ENCODE data around the gene FBXO44.

Gene FBXO44

GRCh38 chr1:11707621-11708276 lies 53.1 kb downstream of the FBXO44 start (continued):
- peak; percentile 96 for TF ChIP-seq ZNF398 (tag by site-specific recombination; IDR thresholded peaks at IDR 0.05)
- TF ChIP-seq ZNF571 (tag by site-specific recombination; IDR thresholded peaks at IDR 0.05): no peak
- no peak for TF ChIP-seq ZNF701 (tag by site-specific recombination; IDR thresholded peaks at IDR 0.05)
- no peak for TF ChIP-seq KLF1 (tag by site-specific recombination; IDR thresholded peaks at IDR 0.05)
- TF ChIP-seq ZNF341 (tag by site-specific recombination; IDR thresholded peaks at IDR 0.05; ENCODE audit: low read depth): peak; percentile 42; the same call in 1 of the 2 replicates
- peak; percentile 96 for TF ChIP-seq PRDM10 (tag by site-specific recombination; IDR thresholded peaks at IDR 0.05)
- TF ChIP-seq ZEB2 (tag by site-specific recombination; IDR thresholded peaks at IDR 0.05): peak; percentile 37; the same call in 1 of the 2 replicates
- no peak for TF ChIP-seq ZNF777 (tag by site-specific recombination; IDR thresholded peaks at IDR 0.05; ENCODE audit: borderline replicate concordance)
- no peak for TF ChIP-seq ZNF112 (tag by site-specific recombination; IDR thresholded peaks at IDR 0.05)
- peak; percentile 85 for TF ChIP-seq ZNF423 (tag by site-specific recombination; IDR thresholded peaks at IDR 0.05)
- no peak for TF ChIP-seq ZNF791 (tag by site-specific recombination; IDR thresholded peaks at IDR 0.05)
- TF ChIP-seq ZNF174 (tag by site-specific recombination; IDR thresholded peaks at IDR 0.05): no peak
- peak; percentile 91 for TF ChIP-seq ZBTB44 (tag by site-specific recombination; IDR thresholded peaks at IDR 0.05)
- TF ChIP-seq ZNF473 (tag by site-specific recombination; IDR thresholded peaks at IDR 0.05): no peak
- TF ChIP-seq ZBTB6 (tag by site-specific recombination; IDR thresholded peaks at IDR 0.05): peak; percentile 56; the same call in 1 of the 2 replicates
- no peak for TF ChIP-seq KLF8 (tag by site-specific recombination; IDR thresholded peaks at IDR 0.05)
- TF ChIP-seq REPIN1 (tag by site-specific recombination; IDR thresholded peaks at IDR 0.05; ENCODE audit: low read depth): no peak
- TF ChIP-seq ZNF274 (IDR thresholded peaks at IDR 0.05; ENCODE audit: low read length): no peak
- no peak for TF ChIP-seq ZNF274 (tag by site-specific recombination; IDR thresholded peaks at IDR 0.05; ENCODE audit: borderline replicate concordance)
- no peak for TF ChIP-seq ZNF513 (tag by site-specific recombination; IDR thresholded peaks at IDR 0.05)
- TF ChIP-seq ZSCAN5A (tag by site-specific recombination; IDR thresholded peaks at IDR 0.05): no peak
- no peak for TF ChIP-seq KLF7 (tag by site-specific recombination; IDR thresholded peaks at IDR 0.05; ENCODE audit: borderline replicate concordance)
- 0 out of 2 replicates have a peak, but pooled peaks have one; percentile 10 for TF ChIP-seq ZNF629 (tag by site-specific recombination; IDR thresholded peaks at IDR 0.05)
- no peak for TF ChIP-seq ZNF639 (tag by site-specific recombination; IDR thresholded peaks at IDR 0.05)
- no peak for TF ChIP-seq ZNF214 (tag by site-specific recombination; IDR thresholded peaks at IDR 0.05; ENCODE audit: borderline replicate concordance)
- TF ChIP-seq ZNF600 (tag by site-specific recombination; IDR thresholded peaks at IDR 0.05): no peak
- peak; percentile 46; the same call in 1 of the 2 replicates for TF ChIP-seq SP7 (tag by site-specific recombination; IDR thresholded peaks at IDR 0.05)
